T1000 (cell line): ENCODE data around the gene HAUS2.
"Not testable (repeated sequence)": the region's sequence is repeated elsewhere in the genome, so short reads cannot be mapped to it uniquely, and the experiment has no call there.

Source experiments
- DNase-seq: peaks from one replicate; lab custom pipeline; 2025; ENCODE audit warnings: mixed read lengths; lab: John Stamatoyannopoulos, UW

Gene HAUS2

GRCh38 chr15:42576040-42576594 is 27.5 kb downstream of the HAUS2 start:
- DNase-seq: no peak

- DNase-seq: no peak
These were observed 28.1 kb downstream of the HAUS2 start for GRCh38 chr15:42576776-42577175.

- no peak for DNase-seq
These were observed 28.9 kb downstream of the HAUS2 start for GRCh38 chr15:42577514-42578031.

GRCh38 chr15:42578984-42579537 is 30.4 kb downstream of the HAUS2 start:
- DNase-seq: no peak

DNA sequence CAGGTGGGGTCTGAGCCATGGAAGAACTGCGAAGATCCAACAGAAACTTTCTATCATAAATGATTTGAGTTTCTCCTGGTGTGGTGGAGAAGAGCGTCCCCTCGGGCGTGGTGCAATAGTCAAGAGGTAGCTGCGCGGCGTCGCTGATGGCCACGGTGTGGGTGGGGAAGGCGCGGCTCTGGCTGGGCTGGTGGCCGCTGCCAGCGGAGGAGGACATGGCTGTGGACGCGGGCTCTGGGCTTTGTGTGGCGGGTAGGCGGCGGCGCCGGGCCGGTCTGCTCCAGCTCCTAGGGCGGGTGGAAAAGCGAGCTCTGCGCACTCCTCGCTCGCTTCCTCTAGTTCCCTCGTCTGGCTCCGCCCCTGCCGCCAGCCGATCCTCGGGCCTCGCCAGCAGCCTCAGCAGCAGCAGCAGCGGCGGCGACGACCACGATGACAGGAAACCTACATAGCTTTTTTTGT is 32.7 kb downstream of the HAUS2 start:
- DNase-seq: peak; percentile 35

GRCh38 chr15:42582569-42583375 is 34.1 kb downstream of the HAUS2 start:
- no peak for DNase-seq

DNA sequence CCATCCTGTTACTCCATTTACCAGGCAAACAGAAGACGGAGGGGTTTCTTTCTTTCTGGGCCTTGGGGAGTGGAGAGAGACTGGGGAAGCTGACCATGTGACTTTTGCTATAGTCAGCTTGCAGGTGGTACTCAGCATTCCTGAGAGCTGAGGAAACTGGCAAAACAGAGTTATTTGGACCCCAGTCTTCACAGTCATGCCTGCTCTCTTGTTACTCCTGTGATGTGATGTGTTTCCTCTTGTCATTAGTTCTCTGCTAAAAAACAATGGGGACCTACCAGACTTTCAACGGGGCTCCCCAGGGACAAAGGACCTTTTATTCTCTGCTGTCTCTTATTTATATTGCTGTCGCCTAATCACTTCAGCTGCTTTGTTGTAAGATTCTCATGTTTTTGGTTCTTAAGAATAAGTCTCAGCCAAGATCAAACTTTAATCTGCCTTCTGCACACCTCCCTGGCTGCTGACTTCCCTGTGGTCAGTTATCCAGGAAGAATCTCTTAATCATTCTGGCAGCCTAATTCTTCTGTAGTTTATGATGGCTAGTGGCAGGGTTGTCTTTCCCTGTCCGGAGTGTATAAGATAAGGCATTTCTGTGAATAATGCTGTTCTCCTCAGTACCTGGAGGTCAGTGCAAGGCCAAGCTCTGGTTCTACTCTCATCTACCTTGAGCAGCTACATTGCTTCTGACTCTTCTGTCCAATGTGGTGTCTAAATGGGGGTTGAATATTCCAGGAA is 35.6 kb downstream of the HAUS2 start:
- no peak for DNase-seq

- DNase-seq: no peak
These were observed 42.1 kb downstream of the HAUS2 start for GRCh38 chr15:42590619-42591237.

DNA sequence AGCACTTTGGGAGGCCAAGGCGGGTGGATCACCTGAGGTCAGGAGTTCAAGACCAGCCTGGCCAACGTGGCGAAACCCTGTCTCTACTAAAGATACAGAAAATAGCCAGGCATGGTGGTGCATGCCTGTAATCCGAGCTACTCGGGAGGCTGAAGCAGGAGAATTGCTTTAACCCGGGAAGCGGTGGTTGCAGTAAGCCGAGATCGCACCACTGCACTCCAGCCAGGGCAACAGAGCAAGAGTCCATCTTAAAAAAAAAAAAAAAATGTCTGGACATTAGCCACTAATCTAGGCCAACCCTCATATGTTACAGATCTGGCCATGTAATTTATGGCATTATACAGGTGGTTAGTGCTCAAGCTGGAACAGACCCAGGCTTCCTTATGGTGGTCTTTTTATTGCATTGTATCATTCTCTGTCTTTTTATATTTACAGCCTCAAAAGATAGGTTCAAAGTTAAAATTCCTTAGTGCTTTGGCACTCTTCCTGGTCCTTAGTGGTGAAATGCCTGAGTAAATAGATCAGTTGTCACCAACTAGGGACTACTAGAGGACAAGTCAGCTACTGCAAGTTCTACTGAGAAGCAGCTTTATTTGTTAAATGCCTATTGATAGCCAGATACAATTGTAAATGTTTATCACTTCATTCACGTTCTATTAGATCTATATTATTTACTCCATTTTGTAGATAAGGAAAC is 42.7 kb downstream of the HAUS2 start:
- DNase-seq: no peak

DNA sequence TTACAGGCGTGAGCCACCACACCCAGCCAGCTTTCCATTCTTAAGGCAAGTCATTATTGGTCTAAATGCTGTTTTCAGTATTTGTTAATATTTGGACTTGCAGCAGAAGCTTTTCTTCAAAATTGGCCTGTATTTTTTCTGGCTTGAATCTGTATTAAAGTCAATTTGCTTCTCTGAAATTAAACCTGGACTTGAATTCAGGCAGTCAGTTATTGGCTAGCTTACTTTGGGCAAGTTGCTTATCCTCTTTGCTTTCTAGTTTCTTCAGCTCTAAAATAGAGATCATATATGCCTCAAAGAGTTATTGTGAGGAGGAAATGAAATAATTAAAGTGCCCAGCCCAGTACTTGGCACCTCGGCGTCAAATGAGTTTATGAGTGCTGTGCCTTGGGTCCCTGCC is 44.1 kb downstream of the HAUS2 start:
- DNase-seq: no peak

DNA sequence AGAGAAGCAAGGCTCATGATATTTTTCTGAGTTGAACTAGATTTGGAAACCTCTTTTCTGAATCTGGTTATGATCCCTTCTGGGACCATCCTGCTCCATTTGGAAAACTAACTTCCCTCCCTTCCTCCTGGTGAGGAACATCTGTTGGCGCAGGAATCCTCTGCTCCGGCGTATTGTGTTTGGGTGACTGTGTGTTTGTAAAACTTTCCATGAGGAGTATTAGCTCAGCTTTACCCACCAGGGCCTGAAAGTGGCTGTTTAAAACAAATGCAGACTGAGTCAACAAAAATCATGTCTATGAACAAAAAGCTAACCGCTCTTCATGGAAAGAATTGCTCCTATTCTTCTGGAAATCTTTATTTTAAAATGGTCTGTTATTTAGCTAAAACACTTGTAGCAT is 44.5 kb downstream of the HAUS2 start:
- DNase-seq: no peak

DNA sequence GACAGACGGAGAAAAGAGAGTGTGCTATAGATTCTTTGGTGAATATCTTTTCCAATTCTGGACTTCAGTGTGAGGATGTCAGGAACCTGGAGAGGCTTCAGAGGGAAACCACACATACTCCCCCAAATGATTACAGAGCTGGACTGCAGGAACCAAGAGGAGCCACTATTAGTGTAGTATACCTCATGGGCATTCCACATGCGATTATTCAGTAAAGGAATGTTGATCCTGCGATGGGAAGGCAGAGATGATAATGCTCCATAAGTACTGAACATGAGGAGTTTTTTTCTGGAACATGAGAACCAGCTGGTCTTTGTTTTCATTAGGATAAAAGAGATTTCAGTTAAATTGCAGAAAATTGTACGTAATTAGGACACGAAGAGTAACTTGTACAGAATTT is 45.5 kb downstream of the HAUS2 start:
- no peak for DNase-seq

DNA sequence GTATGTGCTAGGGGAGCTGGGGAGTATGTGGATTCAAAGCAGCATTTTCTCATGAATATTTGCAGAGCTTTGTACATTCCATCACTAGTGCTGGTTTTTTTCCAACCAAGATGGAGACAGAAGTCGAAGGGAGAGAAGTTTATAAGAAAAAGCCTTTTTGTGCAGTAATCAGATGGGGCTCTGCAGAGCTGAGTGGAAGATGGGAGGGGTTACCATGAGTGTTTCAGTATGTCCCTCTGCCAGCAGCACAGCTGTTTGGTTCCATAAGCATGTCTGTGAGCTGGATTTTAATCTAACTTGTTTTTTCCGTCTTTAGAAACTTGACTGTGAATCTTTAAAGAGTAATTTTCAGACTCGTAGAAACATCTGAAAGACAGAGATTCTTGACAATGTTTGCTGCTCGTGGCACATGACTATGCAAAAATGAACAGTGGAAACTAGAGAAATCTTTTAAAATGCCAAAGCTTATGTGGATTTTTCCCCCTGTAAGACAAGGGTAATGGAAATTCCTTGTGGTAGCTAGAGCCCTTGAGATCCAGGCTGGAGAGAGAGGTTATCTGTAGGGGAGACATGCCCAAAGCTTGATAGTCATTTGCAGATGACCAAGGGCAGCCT is 47.1 kb downstream of the HAUS2 start:
- DNase-seq: no peak

DNA sequence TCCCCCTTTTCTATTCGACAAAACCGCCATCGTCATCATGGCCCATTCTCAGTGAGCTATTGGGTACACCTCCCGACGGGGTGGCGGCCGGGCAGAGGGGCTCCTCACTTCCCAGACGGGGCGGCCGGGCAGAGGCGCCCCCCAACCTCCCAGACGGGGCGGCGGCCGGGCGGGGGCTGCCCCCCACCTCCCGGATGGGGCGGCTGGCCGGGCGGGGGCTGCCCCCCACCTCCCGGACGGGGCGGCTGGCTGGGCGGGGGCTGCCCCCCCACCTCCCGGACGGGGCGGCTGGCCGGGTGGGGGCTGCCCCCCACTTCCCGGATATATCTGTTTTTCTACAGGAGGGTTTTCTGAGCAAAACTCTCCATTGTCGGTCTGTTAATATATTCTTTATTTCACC is 52.7 kb downstream of the HAUS2 start:
- not testable (repeated sequence) for DNase-seq

- DNase-seq: no peak
These were observed 53.9 kb downstream of the HAUS2 start for GRCh38 chr15:42602501-42602900.

DNA sequence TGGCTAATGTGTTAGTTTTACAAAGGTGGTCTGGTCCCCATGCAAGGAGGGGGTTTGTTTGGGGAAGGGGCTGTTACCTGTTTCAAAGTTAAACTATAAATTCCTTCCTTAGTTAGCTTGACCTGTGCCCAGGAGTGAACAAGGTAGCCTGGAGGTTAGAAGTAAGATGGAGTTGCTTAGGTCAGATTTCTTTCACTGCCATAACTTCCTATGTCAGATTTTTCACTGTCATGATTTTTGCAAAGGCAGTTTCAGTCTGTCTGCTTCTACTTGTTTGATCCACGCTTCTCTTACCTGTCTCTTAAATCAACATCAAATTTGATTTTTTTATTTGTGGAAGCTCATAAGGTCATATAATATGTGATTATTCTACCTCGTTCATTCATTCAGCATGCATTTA is 55.3 kb downstream of the HAUS2 start:
- DNase-seq: no peak

DNA sequence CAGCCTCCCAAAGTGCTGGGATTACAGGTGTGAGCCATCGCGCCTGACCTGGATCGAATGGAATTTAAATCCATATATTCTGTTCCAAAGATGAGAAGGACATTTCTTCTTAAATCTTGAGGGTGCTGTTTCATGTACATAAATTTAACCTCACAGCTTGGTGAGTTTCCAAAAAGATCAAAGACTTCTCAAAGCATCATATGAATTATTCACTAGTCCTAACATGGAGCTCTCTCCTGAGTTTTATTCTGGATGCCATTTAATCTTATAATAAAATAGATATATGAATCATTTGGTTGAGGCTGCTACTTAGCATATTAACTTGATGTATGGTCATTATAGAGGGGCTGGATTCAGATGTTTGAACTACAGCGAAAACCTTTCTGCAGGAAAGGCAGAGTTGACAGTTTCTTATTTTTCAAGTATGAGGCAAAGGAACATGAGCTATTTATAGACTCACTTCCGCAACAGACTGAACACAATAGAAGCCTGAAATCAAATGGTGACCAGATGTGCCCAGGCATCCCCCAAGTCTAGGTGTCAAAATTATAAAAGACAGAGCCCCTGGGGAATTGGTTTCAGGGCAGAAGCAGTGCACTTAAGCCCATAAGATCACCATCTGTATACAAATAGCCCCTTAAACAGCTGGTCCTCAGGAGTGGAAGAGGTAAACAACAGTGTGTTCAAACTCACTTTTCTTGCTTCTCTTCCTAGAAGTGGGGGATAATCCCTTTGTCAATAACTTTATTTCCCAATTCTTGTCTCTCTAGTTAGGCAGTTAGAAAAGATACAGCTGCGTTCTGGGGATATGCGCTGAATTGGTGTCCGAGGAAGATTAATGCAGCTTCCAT is 56.5 kb downstream of the HAUS2 start:
- no peak for DNase-seq

GRCh38 chr15:42605796-42606195 is 57.2 kb downstream of the HAUS2 start:
- no peak for DNase-seq

DNA sequence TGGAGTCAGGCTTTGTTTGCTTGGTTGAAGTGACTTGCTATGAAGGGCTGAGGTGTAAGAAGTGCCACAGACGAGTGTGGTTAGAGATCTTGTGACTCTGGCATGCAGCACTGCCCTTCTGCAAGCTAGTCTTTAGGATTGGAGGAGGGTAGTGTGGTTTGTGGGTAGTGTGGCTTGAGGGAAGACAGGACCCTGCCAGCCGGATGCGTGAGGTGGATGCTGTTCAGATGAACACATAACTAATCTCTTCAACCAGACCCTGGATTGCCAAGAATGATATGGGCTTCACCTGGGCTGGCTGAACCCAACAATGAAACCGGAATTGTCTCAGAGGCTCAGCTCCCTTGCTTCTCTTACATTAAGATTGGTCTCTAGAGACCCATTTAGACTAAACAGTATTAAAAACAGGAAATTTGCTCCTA is 59.5 kb downstream of the HAUS2 start:
- no peak for DNase-seq
